Fibroblast of gingiva (primary cell): ENCODE measurements around the gene ZFP37.
"Not testable (repeated sequence)": the region's sequence is repeated elsewhere in the genome, so short reads cannot be mapped to it uniquely, and the experiment has no call there.

Source experiments
- DNase-seq: peaks from one replicate; pipeline ENCODE4 v3.0.0-alpha.2; 2011; ENCODE audit warnings: low read depth

ZFP37 gene

DNA sequence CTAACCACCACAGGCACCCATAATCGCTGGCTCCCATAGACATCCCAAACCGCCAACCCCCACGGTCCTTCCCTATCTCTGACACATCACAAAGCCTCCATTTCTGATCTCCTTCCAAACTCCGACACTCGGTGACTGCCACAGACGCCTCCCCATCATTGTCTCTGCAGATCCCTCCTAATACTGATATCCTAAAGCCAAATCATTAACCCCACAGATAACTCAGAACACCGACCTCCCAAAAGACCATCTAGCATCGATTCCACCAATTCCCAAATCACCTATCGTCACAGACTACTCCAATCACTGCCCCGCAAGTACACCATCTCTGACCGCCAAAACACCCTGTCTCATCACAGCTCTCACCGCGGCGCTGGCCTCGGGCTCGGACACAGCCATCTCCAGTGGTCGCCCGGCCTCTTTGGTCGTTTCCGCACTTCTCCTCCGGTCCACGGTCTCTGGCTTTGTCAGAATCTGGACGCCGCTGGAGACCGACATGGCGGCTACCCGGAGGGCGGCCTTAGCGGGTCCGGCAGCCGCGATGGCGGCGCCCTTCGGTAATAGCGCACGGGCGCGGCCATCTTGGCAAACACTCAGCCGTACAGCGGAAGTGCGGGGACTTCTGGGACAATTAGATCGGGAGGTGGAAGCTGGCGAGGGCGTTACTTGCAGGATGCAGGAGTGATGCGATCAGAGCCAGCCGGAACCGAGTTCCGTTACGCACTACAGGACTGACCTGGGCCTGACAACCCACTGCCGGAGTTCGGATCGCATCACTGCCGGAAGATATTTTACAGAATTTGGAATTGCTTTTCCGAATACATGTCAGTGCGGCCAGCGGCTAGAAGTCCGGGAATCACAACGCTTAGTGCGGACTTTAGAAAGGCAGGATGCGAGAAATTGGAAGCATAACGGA lies at the start of gene ZFP37:
Gene ZFP37 (minus strand): TSS at position 534 of the 916 bp plus-strand sequence. CDS start 36 bp downstream, at position 498.
- peak; percentile 97 for DNase-seq

DNA sequence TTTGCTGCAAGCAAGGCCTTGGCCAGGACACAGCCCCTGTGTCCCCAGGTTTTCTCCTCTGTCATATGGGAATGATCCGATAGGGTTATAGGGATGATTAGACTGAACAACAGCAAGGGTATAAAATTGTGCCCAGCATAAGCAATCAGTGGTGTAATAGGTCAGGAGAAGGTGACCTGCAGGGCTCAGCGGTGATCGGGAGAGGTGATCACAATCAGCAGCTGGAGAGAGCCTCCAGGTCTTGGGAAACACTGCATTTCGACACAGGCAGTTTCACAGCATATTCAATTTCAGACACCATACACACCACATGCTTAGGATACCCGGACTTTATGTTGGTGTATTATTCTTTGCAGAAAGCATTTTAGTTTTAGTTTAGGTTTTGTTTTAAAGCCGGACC lies 48.8 kb upstream of the ZFP37 start:
- not testable (repeated sequence) for DNase-seq

DNA sequence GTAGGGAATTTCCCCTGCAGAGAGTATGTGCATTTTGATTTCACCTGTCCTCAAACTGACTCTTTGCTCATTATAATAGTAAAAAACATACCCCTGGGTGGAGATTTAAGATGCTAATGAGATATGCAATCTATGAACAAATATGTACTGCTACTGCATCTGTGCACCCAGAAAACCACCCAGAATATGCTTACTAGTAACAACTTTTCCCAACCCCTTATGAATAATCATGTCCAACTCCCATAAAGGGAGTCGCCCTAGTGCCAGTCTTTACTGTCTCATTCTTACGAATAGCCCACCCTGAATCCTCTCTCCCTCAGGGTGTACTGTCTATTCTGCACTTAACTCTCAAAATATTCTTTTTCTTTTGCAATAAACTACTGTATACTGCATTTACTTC lies 39.0 kb upstream of the ZFP37 start:
- no peak for DNase-seq

DNA sequence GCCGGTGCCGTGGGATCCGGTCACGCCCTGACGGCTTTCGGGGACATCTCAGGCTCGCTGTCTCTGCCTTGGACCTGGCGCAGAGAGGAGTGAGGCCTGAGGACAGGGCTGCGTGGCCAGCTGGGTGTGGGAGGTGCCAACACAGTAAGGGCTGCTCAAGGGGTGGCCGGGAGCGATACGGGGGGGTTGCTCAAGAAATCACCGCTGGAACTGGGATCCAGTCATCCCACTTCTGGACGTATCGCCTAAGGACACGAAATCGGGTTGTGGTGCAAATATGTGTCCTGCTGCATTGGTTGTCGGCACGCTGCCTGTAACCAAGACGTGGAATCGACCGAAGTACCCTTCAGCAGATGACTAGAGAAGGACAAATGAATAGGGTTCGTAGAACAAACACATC lies 33.4 kb upstream of the ZFP37 start:
- not testable (repeated sequence) for DNase-seq

DNA sequence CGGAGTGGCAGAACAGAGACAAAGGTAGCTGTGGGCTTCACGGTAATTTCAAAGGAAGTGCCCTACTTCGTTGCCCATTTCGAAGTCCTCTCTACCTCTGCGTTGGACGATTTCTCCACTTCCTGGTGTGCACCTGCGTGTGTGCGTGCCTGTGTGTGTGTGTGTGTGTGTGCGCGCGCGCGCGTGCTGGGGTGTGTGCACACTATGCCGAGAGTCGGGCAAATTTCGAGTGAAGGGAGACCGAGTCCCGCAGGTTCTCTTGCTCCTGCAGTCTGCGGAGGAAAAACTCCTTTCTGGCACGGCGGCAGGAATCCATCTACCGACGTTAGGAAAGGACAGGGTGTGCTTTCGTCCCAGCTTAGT lies 32.6 kb upstream of the ZFP37 start:
- DNase-seq, result not testable (repeated sequence)

DNA sequence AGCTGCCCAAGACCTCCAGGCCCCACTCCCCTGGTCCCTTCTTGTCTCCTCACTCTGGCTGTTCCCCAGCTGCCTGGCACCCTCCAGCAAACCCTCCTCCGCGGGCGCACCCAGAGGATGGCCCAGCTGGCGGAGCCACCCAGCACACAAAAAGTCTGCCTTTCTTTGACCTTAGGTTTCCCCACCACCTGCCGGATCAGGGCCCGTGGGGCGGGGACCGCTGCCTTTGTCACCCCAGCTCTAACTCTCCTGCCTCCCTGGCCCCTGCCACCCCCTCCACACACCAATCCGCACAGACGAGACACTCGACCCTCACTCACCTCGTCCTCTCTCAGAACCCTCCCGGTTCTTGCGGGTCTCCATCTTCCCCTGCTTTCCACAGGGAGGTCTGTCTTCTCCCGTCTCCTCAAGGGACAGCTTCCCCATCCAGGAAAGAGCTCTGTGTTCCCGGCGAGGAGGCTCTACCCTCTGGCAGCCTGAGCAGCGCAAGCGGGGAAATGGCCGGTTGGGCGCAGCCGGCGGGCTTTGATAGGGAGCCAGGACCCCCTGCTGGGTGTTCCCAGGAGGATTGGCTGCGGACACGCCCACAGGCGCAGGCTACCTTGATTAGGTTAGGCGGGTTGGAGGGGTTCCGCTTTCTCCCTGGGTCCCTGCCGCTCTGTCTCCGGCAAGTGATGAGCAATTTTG lies 32.1 kb upstream of the ZFP37 start:
- not testable (repeated sequence) for DNase-seq

DNA sequence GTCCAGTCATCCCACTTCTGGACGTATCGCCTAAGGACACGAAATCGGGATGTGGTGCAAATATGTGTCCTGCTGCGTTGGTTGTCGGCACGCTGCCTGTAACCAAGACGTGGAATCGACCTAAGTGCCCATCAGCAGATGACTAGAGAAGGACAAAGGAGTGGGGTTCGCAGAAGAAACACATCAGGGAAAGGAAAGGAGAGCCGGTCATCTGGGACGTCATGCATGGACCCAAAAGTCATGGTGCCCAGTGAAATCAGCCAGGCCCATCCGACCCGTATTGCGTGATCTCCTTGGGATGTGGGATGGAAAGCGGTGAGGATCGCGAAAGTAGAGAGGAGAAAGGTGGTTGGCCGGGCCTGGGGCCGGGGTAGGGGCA lies 6.4 kb upstream of the ZFP37 start:
- not testable (repeated sequence) for DNase-seq

DNA sequence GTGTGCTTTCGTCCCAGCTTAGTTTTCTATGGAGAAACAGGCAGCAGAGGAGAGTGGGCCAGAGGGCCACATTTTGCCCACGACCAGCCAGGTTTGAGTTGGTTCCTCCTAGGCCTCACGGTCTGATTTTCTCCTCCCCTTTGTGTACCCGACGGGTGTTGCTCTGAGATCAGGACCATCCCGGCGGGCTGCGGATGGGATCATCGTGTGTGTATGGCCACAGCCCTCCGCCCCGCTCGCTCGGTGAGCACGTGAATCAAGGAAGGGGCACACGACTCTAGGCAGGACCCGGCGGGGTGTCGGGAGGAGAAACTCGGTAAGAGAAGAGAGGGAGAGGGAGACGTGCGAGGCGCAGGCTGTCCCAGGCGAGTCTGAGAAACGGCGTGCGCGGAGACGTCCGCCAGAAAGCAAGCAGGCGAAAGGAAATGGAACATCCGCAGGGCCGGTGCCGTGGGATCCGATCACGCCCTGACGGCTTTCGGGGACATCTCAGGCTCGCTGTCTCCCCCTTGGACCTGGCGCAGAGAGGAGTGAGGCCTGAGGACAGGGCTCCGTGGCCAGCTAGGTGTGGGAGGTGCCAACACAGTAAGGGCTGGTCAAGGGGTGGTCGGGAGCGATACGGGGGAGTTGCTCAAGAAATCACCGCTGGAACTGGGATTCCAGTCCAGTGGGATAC lies 5.9 kb upstream of the ZFP37 start:
- DNase-seq, result not testable (repeated sequence)

DNA sequence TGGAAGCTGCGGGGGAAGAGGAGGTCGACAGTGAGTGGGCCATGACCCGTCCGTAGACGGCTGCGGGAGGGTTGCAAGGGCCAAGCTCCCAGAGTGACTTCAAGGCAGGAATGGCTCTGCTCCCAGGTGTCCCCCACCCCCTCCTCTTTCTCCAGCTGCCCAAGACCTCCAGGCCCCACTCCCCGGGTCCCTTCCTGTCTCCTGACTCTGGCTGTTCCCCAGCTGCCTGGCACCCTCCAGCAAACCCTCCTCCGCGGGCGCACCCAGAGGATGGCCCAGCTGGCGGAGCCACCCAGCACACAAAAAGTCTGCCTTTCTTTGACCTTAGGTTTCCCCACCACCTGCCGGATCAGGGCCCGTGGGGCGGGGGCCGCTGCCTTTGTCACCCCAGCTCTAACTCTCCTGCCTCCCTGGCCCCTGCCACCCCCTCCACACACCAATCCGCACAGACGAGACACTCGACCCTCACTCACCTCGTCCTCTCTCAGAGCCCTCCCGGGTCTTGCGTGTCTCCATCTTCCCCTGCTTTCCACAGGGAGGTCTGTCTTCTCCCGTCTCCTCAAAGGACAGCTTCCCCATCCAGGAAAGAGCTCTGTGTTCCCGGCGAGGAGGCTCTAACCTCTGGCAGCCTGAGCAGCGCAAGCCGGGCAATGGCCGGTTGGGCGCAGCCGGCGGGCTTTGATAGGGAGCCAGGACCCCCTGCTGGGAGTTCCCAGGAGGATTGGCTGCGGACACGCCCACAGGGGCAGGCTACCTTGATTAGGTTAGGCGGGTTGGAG lies 4.7 kb upstream of the ZFP37 start:
- not testable (repeated sequence) for DNase-seq

DNA sequence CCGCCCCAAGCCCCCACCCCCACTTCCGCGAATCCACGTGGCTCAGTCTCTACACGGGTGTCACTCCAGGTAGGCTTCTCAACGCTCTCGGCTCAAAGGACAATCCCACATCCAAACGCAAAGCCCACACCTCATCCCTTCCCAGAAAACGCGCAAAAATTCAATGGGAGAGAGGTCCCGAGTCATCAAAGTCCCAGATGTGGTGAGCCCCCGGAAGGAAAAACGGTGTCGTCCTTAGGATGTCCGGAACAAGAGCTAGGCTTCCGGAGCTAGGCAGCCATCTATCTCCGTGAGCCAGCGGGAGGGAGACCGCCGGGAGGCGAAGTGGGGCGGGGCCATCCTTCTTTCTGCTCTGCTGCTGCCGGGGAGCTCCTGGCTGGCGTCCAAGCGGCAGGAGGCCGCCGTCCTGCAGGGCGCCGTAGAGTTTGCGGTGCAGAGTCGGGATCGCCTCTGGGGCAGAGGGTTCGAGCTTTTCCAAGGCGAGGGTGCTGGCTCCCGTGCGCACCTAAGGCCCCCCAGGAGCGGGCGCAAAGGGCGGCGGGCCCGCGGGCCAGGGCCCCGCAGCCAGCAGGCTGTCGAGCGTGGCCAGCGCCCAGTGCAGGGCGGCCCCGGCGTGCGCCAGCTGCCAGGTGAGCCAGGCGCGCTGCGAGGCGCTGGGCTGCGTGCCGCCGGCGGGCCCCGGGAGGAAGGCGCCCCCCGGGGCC lies 3.2 kb upstream of the ZFP37 start:
- DNase-seq, result not testable (repeated sequence)

DNA sequence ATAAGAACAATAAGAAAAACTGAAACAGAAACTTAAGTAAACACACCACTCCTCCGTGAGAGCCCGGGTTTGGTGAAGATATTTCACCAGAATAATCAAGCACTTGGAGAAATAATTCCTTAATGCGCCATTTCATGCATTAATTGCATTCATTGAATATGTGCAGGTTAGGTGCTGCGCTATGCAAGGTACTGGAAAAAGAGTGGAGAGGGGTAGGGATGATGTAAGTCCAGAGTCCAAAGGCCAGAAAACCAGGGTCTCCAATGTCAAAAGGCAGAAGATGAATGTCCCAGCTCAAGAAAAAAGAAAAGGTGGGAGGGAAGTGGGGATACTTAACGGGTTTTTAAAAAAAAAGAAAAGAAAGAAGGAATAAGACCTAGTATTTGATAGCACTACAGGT lies 669 bp upstream of the ZFP37 start:
- no peak for DNase-seq

DNA sequence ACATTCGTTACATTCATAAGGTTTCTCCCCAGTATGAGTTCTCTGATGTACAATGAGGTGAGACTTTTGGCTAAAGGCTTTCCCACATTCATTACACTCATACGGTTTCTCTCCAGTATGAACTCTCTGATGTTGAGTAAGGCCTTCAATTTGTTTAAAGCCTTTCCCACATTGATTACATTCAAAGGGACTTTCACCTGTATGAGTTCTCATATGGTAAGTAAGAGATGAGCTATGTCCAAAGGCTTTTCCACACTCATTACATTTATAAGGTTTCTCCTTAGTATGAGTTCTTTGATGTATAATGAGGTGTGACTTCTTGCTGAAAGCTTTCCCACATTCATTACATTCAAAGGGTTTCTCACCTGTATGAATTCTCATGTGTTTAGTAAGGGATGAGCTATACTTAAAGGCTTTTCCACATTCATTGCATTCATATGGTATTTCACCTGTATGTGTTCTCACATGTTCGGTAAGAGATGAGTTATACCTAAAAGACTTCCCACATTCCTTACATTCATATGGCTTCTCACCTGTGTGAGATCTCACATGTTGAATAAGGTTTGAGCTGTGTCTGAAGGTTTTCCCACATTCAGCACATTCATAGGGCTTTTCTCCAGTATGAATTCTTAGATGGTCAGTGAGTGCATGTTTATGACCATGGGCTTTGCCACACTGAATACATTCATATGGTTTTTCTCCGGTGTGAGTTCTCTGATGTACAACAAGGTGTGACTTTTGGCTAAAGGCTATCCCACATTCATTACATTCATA lies 13.5 kb downstream of the ZFP37 start:
- DNase-seq, result no peak

DNA sequence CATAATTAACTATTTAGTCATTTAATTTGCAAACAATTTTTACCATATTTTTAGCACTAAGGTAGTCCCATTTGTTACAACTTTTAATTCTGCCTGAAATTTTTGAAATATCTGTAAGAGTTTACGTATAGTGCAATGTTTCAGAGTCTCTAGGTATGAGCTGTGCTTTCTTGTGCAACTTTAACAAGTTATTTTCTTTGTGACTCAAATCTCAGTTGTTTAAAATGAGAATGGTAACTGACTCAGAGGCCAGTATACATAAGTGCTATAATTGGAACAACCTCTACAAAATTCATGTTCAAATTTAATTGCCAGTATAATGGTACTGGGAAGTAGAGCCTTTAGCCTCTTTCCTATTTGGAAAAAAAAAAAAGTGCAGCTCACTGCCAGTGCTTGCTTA lies 30.3 kb downstream of the ZFP37 start:
- no peak for DNase-seq

DNA sequence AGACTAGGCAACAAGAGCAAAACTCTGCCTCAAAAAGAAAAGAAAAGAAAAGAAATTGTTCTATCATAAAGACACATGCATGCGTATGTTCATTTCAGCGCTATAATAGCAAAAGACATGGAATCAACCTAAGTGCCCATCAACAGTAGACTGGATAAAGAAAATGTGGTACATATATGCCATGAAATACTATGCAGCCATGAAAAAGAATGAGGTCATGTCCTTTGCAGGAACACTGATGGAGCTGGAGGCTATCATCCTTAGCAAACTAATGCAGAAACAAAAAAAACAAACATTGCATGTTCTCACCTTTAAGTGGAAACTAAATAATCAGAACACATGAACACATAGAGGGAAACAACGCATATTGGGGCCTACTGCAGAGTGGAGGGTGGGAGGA lies 38.3 kb downstream of the ZFP37 start:
- DNase-seq, result no peak

DNA sequence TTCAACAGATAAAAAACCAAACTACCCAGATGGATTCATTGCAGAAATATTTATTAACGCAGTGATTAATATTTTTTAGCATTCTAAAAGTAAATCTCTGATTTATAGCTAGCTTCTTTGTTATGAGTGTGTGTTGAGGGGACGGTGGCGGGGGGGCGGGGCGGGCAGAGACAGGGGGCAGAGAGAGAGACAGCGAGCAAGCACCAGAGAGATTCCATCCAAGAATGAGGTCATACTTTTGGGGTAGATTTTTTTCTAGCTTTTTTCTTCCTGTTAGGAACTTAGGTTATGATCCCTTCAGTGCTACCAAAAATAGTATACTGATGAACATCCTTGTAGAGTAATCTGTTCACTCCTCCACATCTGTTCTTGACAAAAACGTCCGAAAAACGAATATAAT lies 44.0 kb downstream of the ZFP37 start:
- DNase-seq, result no peak

DNA sequence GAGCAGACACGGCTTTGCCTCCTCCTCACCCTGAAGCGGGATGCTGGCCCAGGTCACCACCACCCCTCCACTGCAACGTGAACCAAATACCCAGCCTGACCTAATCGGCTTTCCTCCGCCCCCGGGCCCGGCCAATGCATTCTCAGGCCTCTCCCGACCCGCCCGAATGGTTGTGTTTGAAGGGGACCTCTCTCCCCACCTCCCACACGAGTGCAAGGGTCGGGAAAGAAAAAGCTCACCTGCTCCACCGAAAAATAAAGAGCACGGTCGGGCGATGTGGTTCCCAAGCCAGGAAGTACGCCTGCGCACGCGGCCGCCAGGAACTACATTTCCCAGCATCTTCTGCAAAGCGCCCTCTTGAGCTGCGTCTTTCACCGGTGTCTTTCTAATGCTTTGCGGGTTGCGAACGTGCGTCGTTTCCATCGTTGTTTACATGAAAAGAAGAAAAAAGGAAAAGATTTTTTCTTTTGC lies 44.6 kb downstream of the ZFP37 start, which contains the start of gene ZNF883:
Gene ZNF883 (minus strand): TSS at position 282 of the 471 bp plus-strand sequence.
- DNase-seq, result peak; percentile 69

DNA sequence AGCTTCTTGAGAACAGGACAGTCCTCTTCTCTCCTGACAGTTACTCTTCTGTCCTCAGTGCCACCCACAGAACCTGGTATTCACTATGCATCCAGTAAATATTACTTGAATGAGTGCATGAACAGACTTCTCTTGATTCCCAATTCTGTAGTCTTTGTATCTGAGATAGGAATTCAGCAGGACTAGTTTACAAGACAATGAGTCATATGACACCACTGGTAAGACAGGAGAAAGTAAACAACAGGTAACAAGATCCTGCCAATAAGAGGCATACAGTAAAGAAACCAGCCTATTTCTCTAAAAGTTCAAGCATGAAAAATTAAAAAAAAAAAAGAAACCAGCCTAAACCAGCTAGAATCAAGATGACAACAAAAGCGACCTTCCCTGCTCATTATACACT lies 50.7 kb downstream of the ZFP37 start:
- DNase-seq, result no peak

DNA sequence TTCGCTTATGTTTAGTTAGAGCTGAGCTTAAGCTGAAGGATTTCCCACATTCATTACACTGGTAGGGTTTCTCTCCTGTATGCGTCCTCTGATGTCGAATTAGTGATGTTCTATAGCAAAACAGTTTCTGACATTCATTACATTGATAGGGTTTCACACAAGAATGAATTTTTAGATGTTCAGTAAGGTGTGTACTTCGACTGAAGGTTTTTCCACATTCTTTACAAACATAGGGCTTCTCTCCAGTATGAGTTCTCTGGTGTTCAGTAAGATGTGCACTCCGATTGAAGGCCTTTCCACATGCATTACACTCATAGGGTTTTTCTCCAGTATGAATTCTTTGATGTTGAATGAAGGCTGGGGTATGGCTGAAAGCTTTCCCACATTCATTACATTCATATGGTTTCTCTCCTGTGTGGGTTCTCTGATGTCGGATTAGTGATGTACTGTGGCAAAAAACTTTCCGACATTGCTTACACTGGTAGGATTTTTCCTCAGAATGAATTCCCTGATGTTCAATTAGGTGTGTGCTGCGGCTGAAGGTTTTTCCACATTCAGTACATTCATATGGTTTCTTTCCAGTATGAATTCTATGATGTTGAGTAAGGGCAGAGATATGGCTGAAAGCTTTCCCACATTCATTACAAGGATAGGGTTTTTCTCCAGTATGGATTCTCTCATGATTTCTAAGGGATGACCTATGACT lies 59.1 kb downstream of the ZFP37 start:
- no peak for DNase-seq
